Islet precursor cell (in vitro differentiated cells): ENCODE results near the gene LRFN4.
"Not testable (repeated sequence)": the region's sequence is repeated elsewhere in the genome, so short reads cannot be mapped to it uniquely, and the experiment has no call there.

Source experiments
- DNase-seq: peaks from one replicate; pipeline ENCODE4 v3.0.0-alpha.2; 2018

The LRFN4 gene

GRCh38 chr11:66856496-66857233 is at the start of gene LRFN4:
TSS of gene LRFN4 (plus strand) at chr11:66857064. CDS start at chr11:66857745, 681 bp downstream.
- peak; percentile 73 for DNase-seq

- DNase-seq, result no peak
Measured at GRCh38 chr11:66809592-66809991, 47.3 kb upstream of the LRFN4 start.

GRCh38 chr11:66810576-66811185 is 46.2 kb upstream of the LRFN4 start:
- DNase-seq, result no peak

GRCh38 chr11:66814678-66815077 is 42.2 kb upstream of the LRFN4 start:
- DNase-seq, result no peak

- no peak for DNase-seq
Measured at GRCh38 chr11:66815646-66816045, 41.2 kb upstream of the LRFN4 start.

GRCh38 chr11:66818231-66818955 is 38.5 kb upstream of the LRFN4 start:
- no peak for DNase-seq

GRCh38 chr11:66820381-66820780 is 36.5 kb upstream of the LRFN4 start:
- DNase-seq, result no peak

- no peak for DNase-seq
Measured at GRCh38 chr11:66820901-66821300, 36.0 kb upstream of the LRFN4 start.

GRCh38 chr11:66823700-66824099 is 33.2 kb upstream of the LRFN4 start:
- DNase-seq, result no peak

- DNase-seq, result not testable (repeated sequence)
Measured at GRCh38 chr11:66824573-66824972, 32.3 kb upstream of the LRFN4 start.

- peak; percentile 7 for DNase-seq
Measured at GRCh38 chr11:66834539-66834845, 22.4 kb upstream of the LRFN4 start.

GRCh38 chr11:66834943-66835342 is 21.9 kb upstream of the LRFN4 start:
- peak; percentile 7 for DNase-seq

- DNase-seq, result peak; percentile 1
Measured at GRCh38 chr11:66835768-66836405, 21.0 kb upstream of the LRFN4 start.

GRCh38 chr11:66840317-66841091 is 16.4 kb upstream of the LRFN4 start:
- no peak for DNase-seq

- DNase-seq, result peak; percentile 43
Measured at GRCh38 chr11:66841861-66842260, 15.0 kb upstream of the LRFN4 start.

GRCh38 chr11:66842501-66842895 is 14.4 kb upstream of the LRFN4 start:
- DNase-seq, result peak; percentile 34

GRCh38 chr11:66842896-66843775 is 13.7 kb upstream of the LRFN4 start, which contains the start of gene RCE1:
TSS of gene RCE1 (plus strand) at chr11:66843441. CDS start at chr11:66843456, 15 bp downstream.
- DNase-seq, result peak; percentile 92

GRCh38 chr11:66843776-66844495 is 12.9 kb upstream of the LRFN4 start:
- DNase-seq, result no peak

GRCh38 chr11:66844496-66845142 is 12.2 kb upstream of the LRFN4 start:
- no peak for DNase-seq

- DNase-seq, result no peak
Measured at GRCh38 chr11:66845143-66845875, 11.6 kb upstream of the LRFN4 start.
